ENCODE measurements around the gene DDAH2.

The DDAH2 gene

DNA sequence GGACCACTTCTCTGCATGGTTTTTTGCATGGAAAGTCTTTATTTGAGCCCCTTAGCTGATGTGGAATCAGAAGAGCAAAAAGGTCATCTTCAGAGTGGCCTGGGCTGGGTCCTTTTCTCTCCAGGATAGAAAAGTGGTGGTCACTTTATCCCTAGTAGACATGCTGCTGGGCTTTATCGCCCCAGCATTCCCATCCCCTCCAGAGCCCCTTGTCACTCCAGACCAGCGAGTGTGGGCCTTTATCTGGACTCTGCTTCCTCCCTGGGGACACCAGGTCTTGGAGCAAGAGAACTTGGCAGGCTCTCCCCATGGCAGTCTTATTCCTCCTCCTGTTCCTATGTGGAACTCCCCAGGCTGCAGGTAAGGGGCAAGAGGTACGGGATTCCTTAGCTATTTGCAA is 22.5 kb downstream of the DDAH2 start, which contains the start of gene LY6G6F:
LY6G6F (plus strand) TSS at position 268 of the 400 bp plus-strand sequence; CDS start at position 309, 41 bp downstream.
- TF ChIP-seq TAF1 (IDR thresholded peaks at IDR 0.05; ENCODE audit: borderline replicate concordance, insufficient read depth, low read length) (no peak), POLR2AphosphoS5 (IDR thresholded peaks at IDR 0.05; ENCODE audit: low read depth, low read length) (no peak), SIN3A (IDR thresholded peaks at IDR 0.05; ENCODE audit: borderline replicate concordance, insufficient read depth, low read length) (no peak), FOXP2 (optimal IDR thresholded peaks at IDR 0.05; ENCODE audit: borderline replicate concordance, extremely low read depth, extremely low read length, insufficient read depth) (no peak)

DNA sequence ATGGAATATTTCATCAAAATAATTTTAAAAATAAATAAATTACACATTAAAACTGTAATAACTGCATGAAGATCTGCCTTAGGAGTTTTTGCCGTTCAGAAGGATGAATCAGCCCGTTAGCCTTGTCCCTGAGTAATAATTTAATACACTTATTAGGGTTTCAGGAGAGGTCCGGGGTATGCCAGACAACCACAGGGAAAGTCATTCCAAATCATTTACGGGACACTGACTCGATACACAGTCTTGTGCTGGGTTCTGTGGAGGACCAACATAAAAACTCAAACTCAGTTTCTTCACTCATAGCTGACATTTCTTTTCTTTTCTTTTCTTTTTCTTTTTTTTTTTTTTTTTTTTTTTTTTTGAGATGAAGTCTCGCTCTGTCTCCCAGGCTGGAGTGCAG is 23.2 kb downstream of the DDAH2 start:
- no peak for TF ChIP-seq SIN3A (IDR thresholded peaks at IDR 0.05; ENCODE audit: borderline replicate concordance, insufficient read depth, low read length)
- TF ChIP-seq TAF1 (IDR thresholded peaks at IDR 0.05; ENCODE audit: borderline replicate concordance, insufficient read depth, low read length), result no peak
- no peak for TF ChIP-seq POLR2AphosphoS5 (IDR thresholded peaks at IDR 0.05; ENCODE audit: low read depth, low read length)
- TF ChIP-seq, protein P1, sequence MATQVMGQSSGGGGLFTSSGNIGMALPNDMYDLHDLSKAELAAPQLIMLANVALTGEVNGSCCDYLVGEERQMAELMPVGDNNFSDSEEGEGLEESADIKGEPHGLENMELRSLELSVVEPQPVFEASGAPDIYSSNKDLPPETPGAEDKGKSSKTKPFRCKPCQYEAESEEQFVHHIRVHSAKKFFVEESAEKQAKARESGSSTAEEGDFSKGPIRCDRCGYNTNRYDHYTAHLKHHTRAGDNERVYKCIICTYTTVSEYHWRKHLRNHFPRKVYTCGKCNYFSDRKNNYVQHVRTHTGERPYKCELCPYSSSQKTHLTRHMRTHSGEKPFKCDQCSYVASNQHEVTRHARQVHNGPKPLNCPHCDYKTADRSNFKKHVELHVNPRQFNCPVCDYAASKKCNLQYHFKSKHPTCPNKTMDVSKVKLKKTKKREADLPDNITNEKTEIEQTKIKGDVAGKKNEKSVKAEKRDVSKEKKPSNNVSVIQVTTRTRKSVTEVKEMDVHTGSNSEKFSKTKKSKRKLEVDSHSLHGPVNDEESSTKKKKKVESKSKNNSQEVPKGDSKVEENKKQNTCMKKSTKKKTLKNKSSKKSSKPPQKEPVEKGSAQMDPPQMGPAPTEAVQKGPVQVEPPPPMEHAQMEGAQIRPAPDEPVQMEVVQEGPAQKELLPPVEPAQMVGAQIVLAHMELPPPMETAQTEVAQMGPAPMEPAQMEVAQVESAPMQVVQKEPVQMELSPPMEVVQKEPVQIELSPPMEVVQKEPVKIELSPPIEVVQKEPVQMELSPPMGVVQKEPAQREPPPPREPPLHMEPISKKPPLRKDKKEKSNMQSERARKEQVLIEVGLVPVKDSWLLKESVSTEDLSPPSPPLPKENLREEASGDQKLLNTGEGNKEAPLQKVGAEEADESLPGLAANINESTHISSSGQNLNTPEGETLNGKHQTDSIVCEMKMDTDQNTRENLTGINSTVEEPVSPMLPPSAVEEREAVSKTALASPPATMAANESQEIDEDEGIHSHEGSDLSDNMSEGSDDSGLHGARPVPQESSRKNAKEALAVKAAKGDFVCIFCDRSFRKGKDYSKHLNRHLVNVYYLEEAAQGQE (IDR thresholded peaks at IDR 0.05; ENCODE audit: insufficient read depth in 1 of 2, low read depth in 2 of 2, low read length in 2 of 2), result no peak
- TF ChIP-seq FOXP2 (optimal IDR thresholded peaks at IDR 0.05; ENCODE audit: borderline replicate concordance, extremely low read depth, extremely low read length, insufficient read depth), result no peak

DNA sequence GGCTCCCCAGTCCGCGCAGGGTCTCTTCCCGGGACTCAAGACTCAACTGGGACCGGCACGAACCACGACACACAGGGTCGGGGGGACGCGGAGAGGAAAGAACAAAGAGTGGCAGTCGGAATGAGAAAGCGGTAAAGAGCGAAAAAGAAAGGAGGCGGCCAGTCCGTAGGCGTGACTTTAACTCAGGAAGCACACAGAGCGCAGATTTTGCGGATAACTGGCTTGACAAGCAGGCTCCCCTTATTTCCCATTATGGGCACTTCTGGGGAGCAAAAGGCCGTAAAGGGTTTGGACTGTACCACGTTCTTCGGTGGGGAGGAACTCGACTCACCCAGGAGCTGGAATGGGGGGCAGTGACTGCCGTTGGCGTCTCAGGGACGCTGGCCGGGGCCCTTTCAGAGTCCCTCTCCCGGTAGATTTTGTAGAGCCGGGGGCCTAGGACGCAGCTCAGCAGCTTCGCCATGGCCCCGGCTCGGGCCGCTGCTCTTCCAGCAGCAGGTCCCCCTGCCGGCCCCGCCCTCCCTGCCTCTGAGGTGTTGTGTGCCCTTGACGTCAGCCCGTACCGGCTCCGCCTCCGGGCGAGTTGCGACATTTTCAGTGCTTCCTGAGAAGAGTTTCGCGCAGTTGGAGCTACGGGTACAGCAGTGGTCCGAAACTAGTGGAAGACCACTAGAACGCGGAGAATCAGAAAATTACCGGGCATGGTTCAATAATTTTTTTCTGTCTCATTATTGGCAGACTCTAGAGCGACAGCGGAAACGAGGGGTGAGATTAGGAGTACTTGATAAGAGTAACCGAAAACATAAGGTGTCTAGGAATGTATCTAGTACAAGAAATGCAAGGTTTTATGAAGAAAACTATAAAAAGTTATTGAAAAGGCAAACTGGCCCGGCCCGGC is 26.0 kb downstream of the DDAH2 start, which contains the start of gene ABHD16A:
ABHD16A (minus strand) TSS at position 506 of the 898 bp plus-strand sequence; CDS start at position 463, 43 bp downstream.
- TF ChIP-seq FOXP2 (optimal IDR thresholded peaks at IDR 0.05; ENCODE audit: borderline replicate concordance, extremely low read depth, extremely low read length, insufficient read depth) (peak; percentile 95), SIN3A (IDR thresholded peaks at IDR 0.05; ENCODE audit: borderline replicate concordance, insufficient read depth, low read length) (peak; percentile 52; the same call in 1 of the 2 replicates), POLR2AphosphoS5 (IDR thresholded peaks at IDR 0.05; ENCODE audit: low read depth, low read length) (peak; percentile 88)
- TF ChIP-seq, protein P1 (IDR thresholded peaks at IDR 0.05; ENCODE audit: insufficient read depth in 1 of 2, low read depth in 2 of 2, low read length in 2 of 2), result no peak

DNA sequence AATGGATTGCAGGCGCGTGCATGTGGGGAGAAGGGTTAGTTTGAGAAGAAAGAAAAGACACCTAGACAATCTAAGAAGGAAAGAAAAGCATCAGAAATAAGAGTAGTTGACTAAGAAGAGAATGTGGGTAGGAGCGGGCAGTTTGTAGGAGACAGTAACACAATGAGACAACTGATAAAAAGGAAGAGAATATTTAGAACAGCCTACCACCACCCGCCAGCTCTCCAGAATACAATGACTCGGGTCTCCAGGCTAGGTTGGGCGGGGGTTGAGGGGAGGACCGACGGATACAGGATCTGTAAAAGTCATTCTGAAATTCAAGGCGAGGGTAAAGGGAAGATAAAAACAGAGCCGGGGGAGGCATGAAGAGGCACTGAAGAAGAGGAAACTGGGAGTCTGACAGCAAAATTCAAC is 26.7 kb downstream of the DDAH2 start:
- TF ChIP-seq FOXP2 (optimal IDR thresholded peaks at IDR 0.05; ENCODE audit: borderline replicate concordance, extremely low read depth, extremely low read length, insufficient read depth) (no peak), TAF1 (IDR thresholded peaks at IDR 0.05; ENCODE audit: borderline replicate concordance, insufficient read depth, low read length) (no peak)

DNA sequence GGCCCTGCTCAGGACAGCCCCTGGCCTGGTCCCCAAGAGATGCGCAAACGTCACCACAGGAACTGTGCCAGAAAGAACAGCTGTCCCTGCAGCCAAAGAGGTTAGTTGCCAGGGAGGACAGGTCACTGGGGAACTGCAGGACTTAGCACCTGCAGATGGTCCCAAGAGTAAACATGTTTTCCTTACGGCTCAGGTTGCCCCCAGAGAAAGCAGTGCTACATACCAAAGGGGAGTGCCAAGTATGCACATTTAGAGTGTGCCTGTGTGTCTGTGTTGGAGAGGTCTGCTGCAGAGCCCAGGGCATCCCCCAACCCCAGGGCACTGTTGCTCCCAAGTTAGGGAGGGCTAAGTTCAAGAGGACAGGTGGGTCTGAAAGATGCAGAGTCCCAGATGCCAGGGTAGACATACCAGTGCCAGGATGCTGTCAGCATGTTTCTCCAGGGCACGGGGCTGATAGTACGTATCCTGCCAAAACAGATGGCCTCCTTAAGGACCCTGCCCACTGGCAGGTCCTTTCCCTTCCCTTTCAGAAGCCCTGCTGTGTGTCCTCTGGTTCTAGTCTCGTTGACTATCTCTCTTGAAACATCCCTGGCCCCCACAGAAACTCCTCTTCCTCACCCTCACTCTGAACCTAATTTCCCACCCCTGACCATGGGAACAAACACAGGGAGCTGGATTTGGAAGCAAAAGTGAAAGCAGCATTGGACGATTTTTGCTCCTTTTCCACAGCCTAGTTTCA is 27.3 kb downstream of the DDAH2 start:
- TF ChIP-seq, protein P1 (IDR thresholded peaks at IDR 0.05; ENCODE audit: insufficient read depth in 1 of 2, low read depth in 2 of 2, low read length in 2 of 2), result no peak
- no peak for TF ChIP-seq SIN3A (IDR thresholded peaks at IDR 0.05; ENCODE audit: borderline replicate concordance, insufficient read depth, low read length)
- TF ChIP-seq FOXP2 (optimal IDR thresholded peaks at IDR 0.05; ENCODE audit: borderline replicate concordance, extremely low read depth, extremely low read length, insufficient read depth), result no peak
- TF ChIP-seq TAF1 (IDR thresholded peaks at IDR 0.05; ENCODE audit: borderline replicate concordance, insufficient read depth, low read length), result no peak
- TF ChIP-seq POLR2AphosphoS5 (IDR thresholded peaks at IDR 0.05; ENCODE audit: low read depth, low read length), result no peak
